ENCODE results near the gene ZBTB25.

ZBTB25 gene

DNA sequence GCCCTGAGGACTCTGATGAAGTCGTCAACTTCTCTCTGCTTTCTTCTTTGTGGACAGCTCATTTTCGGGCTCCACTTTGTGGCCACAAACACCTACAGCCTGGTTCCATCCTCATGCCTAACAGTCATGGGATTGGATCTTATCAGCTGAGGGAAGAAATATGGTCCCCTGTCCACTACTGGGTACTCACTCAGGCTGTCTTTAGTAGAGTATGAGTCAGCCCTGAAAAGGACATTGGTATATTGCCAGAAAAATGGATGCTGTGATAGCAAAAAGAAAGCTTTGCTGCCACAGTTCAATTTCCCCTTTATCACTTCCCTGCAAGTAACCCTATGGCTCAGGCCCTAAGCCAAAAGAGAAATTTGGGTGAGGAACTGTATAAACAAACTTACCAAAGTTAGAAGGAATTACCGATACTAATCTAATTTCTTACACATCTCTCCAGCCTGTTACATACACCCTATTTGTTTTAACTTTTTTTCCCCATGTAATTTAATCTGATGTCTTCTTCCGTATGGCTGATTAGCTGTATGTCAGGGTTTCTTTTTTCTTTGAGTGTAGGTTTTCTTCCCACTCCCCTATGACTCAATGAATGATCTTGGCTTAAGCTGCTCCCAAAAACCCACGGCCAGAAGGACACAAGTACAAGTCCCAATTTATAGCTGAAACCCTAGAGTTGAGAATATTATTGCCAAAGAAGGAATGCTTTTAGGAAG, 86.4 kb downstream of the ZBTB25 start:
- DNase-seq (ENCODE audit: insufficient read length, low spot score) (no peak), FAIRE-seq (no peak)
- TF ChIP-seq, protein P1, sequence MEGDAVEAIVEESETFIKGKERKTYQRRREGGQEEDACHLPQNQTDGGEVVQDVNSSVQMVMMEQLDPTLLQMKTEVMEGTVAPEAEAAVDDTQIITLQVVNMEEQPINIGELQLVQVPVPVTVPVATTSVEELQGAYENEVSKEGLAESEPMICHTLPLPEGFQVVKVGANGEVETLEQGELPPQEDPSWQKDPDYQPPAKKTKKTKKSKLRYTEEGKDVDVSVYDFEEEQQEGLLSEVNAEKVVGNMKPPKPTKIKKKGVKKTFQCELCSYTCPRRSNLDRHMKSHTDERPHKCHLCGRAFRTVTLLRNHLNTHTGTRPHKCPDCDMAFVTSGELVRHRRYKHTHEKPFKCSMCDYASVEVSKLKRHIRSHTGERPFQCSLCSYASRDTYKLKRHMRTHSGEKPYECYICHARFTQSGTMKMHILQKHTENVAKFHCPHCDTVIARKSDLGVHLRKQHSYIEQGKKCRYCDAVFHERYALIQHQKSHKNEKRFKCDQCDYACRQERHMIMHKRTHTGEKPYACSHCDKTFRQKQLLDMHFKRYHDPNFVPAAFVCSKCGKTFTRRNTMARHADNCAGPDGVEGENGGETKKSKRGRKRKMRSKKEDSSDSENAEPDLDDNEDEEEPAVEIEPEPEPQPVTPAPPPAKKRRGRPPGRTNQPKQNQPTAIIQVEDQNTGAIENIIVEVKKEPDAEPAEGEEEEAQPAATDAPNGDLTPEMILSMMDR (IDR thresholded peaks at IDR 0.05; ENCODE audit: insufficient read depth, missing control alignments), result no peak

DNA sequence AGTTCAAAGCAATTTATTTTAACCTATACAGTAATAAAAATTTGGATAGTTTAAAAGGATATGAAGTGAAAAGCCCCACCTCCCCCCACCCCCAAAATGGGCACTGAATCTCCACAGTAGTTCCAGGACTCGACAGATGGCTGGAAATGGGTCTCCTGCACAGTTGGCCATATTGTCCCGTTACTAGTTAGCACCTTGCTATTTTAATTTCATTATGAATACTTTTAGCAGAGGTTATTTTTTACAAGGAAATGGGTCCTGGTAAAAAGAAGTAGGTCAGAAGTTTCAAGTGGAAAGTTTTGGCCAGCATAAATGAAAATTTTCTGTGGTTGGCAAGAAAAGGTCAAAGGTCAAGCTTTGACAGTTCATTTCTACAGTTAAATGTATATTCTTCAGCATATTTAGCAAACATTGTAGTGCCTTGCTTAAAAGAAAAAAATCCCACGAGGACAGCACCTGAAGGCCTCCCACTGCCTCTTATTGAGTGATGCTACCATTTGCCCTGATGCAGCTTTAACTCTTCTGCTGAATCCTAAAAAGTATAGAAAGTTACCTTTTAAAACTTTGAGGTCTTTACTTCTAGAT, 87.2 kb downstream of the ZBTB25 start:
- no peak for DNase-seq (ENCODE audit: insufficient read length, low spot score)
- FAIRE-seq, result no peak
- TF ChIP-seq, protein P1 (IDR thresholded peaks at IDR 0.05; ENCODE audit: insufficient read depth, missing control alignments), result no peak

DNA sequence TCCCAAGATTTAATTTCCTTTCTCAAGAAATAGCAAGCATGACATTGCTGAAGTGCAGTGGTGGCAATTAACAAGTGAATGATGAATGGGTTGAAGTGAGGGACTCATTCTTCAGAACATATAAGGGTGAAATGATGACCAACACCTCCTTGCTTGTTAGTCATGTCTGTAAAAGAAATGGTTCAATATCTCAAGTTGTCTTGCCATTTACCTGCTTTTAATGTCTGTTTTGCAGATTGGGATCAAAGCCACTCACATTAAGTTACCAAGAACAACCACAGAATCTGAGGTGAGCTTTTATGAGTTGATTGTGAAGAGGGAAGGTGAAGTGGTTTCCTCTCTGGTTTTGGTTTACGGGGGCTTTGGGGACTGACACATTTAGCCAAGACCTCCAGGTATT, 91.4 kb downstream of the ZBTB25 start:
- no peak for DNase-seq (ENCODE audit: insufficient read length, low spot score)
- no peak for FAIRE-seq
- TF ChIP-seq, protein P1 (IDR thresholded peaks at IDR 0.05; ENCODE audit: insufficient read depth, missing control alignments), result no peak

DNA sequence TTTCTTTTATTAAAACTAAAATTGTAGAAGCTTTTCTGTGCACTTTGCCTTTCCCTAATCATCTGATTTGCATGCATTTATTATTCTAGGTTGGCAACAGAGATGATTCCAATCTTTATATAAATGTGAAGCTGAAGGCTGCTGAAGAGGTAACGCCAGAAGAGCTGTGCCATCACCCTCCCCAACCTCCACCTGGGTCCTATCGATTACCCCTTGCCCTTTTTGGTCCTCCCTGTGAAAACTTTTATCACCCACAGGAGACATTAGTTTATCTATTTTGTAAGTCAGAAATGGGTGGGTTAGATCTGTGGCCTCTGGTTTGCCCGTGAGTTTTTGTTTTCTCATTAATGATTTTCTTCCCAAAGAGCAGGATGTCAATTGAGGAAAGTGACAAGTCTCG, 92.6 kb downstream of the ZBTB25 start:
- FAIRE-seq (no peak), DNase-seq (ENCODE audit: insufficient read length, low spot score) (no peak)
- TF ChIP-seq, protein P1 (IDR thresholded peaks at IDR 0.05; ENCODE audit: insufficient read depth, missing control alignments), result no peak

DNA sequence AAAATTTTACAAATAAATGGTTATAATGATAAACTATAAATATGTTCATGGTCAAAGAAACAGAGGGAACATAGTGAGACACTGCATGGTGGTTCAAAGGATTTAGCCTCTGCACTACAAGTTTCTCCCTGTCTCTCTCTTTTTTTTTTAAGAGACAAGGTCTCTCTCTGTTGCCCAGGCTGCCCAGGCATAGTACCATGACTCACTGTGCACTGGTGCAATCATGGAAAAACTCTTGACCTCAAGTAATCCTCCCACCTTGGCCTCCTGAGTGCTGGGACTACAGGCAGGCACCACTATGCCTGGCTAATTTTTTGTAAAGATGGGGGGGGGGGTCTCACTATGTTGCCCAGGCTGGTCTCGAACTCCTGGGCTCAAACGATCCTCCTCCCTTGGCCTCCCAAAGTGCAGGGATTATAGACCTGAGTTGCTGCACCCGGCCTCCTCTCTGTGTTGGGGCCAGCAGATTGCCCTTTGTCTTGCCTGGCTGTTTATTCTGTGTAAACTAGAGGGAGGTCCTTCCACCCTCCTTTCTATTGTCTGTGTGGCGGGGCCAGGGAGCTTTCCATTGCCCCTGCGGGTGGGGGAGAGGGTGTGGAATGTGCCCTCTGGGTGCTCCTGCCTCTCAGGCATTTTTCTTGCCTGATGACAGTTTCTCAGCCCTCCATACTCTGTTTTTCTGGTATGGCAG, 93.4 kb downstream of the ZBTB25 start:
- no peak for DNase-seq (ENCODE audit: insufficient read length, low spot score)
- TF ChIP-seq, protein P1 (IDR thresholded peaks at IDR 0.05; ENCODE audit: insufficient read depth, missing control alignments), result no peak
- no peak for FAIRE-seq

DNA sequence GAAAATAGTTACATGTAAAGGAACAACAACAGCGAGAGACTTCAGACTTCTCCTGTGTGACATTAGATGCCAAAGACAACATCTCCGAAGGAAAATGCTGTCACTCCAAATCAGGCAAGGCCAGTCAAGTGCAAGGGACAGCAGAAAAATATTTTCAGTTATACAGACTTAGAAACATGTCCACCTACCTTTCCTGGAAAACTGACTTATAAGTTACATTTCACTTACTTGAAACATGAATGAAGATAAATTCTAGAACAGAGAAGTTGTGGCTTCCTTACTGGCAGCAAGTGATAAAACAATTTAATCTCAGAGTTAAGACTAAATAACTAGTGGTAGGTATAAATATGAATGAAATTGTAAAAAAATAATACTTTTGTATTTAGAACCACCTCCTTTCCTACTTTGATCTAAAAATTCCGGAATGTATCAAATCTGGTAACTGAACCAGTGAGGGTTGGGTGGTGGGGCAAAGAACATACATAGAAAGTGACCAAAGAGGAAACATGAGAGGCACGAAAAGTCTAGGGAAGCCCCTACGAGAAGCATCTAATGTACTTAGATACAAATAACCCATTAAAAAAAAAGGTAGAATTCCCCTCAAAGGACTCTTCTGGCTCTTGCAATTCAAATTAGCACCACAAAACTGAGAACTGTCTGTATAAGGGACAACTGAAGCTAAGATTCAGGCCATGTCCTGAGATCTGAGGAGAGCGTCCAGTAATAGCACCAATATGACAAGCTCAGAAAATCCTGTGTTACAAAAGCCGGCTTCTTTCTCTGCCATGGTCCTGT, 94.3 kb downstream of the ZBTB25 start:
- FAIRE-seq (no peak), DNase-seq (ENCODE audit: insufficient read length, low spot score) (no peak)
- TF ChIP-seq, protein P1 (IDR thresholded peaks at IDR 0.05; ENCODE audit: insufficient read depth, missing control alignments), result no peak
